ENCODE data around the gene LRCH4. TPM values are rescaled to one million over a fixed set of nuclear protein-coding genes. Genes with fewer than 3 reads are reported as not detected.

Gene LRCH4
- total and polyA plus RNA-seq, 4 experiments from 2014 or later: 119 to 412 (median 280) TPM

DNA sequence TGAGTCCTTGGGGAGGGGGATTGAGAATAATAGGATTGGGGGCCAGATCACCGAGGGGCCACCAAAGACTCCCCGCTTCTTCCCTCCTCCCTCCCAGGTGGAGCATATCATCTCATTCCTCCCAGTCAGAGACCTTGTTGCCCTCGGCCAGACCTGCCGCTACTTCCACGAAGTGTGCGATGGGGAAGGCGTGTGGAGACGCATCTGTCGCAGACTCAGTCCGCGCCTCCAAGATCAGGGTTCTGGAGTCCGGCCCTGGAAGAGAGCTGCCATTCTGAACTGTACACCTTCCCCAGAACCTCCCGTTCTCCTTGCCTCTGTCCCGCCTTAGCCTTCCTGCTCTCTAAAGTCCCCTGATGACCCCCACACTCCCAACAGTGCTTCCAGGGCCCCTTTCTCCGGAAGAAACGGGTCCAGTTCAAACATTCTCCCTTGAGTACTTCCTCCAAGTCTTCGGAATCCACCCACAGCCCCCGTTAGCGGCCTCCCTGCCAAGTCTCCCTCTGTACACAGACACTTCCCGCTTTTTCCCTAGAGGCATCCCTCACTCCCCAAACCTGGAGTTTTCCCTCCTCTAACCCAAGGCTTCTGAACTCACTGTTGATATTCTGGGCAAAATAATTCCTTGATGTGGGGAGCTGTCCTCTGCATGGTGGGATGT lies 4.3 kb upstream of the LRCH4 start:
- intact Hi-C loops (cut with micrococcal nuclease): no loop called here
- Mint-ChIP-seq H3K27me3 (peaks cover 2 to 3% of the 10 kb centered on the region in 2 donors), H3K9me3 (peaks cover 0 to 3% (median 0%) of the 10 kb centered on the region in 8 donors), H3K4me1 (peaks cover 6 to 18% (median 7%) of the 10 kb centered on the region in 4 donors), H3K36me3 (peaks cover 0 to 6% of the 10 kb centered on the region in 2 donors), H3K27ac (peak overlapping the region in 2 of 7 donors; percentile 4 to 72), H3K4me3 (no peak overlapping the region)
- Histone ChIP-seq H3K27ac (ENCODE audit: low read depth, low read length) (no peak overlapping the region), H3K27me3 (ENCODE audit: insufficient read depth, low read length) (no peaks in the 10 kb centered on the region), H3K4me3 (ENCODE audit: low read length in 2 of 2) (no peak overlapping the region), H3K9me3 (ENCODE audit: control insufficient read depth in 1 of 2, low read length in 2 of 2) (no peaks in the 10 kb centered on the region), H3K4me1 (ENCODE audit: insufficient read depth, low read length) (peaks cover 6% of the 10 kb centered on the region), H3K36me3 (ENCODE audit: insufficient read depth, low read length) (no peaks in the 10 kb centered on the region)
- POLR2A ChIA-PET (ENCODE audit: partially characterized antibody): interaction anchor here (0.8 to 11.4 kb wide), 3 partner anchors 21 to 115 kb away, joined by 3 to 307 read pairs (median 6); partner anchors contain the start of genes MOSPD3 and SAP25
- DNase-seq: no peak
- CTCF ChIA-PET (ENCODE audit: partially characterized antibody): interaction anchor here (0.7 to 12.0 kb wide), 8 partner anchors 9 to 121 kb away, joined by 3 to 266 read pairs (median 5); partner anchors contain the start of genes MOSPD3 and POP7

DNA sequence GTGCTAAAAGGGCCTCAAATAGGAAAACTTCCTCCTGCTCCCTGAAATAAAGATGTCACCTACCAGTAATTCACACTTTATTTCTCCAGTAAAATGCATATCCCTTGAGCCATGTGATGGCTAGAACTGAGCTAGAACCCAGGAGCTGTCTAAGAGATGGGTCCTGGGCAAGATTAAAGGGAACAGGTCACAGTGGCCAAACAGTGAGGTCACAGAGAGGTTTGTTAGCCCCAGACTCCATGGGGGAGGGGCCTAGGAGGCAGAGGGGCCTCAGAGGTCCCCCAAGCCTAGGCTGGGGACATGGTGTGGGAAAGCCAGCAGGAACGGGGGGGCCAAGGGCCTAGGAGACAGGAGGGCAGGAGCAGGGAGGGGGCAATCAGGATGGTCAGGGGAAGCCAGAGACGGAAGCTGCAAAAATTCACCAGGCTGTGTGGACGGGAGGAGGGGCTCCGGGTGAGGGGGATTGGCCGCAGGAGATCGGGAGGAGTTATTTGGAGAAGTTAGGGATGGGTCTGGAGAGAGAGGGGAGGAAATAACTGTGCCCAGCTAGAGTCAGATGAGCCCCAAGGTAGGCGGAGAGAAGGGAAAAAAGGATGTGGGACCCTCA lies 3.5 kb upstream of the LRCH4 start:
- DNase-seq: no peak
- peaks cover 10% of the 10 kb centered on the region for H3K4me1 ChIP-seq (ENCODE audit: insufficient read depth, low read length)
- H3K36me3 ChIP-seq (ENCODE audit: insufficient read depth, low read length): no peaks in the 10 kb centered on the region
- H3K27me3 ChIP-seq (ENCODE audit: insufficient read depth, low read length): no peaks in the 10 kb centered on the region
- no peak overlapping the region for H3K27ac Mint-ChIP-seq
- intact Hi-C loops (cut with micrococcal nuclease): no loop called here
- no peak overlapping the region for H3K4me3 Mint-ChIP-seq
- peaks cover 0 to 3% (median 0%) of the 10 kb centered on the region in 8 donors for H3K9me3 Mint-ChIP-seq
- H3K4me1 Mint-ChIP-seq: peaks cover 6 to 26% (median 9%) of the 10 kb centered on the region in 4 donors
- H3K36me3 Mint-ChIP-seq: peaks cover 0 to 6% of the 10 kb centered on the region in 2 donors
- POLR2A ChIA-PET (ENCODE audit: partially characterized antibody): interaction anchor here (0.5 to 11.4 kb wide), 7 partner anchors 12 to 469 kb away, joined by 3 to 307 read pairs (median 5); partner anchors contain the start of genes MOSPD3 and SAP25
- CTCF ChIA-PET (ENCODE audit: partially characterized antibody): interaction anchor here (0.7 to 12.0 kb wide), 16 partner anchors 9 to 135 kb away, joined by 3 to 266 read pairs (median 4); partner anchors contain the start of genes MOSPD3 and POP7
- H3K27me3 Mint-ChIP-seq: peaks cover 2 to 3% of the 10 kb centered on the region in 2 donors
- no peak overlapping the region for H3K4me3 ChIP-seq (ENCODE audit: low read length in 2 of 2)
- H3K27ac ChIP-seq (ENCODE audit: low read depth, low read length): no peak overlapping the region
- no peaks in the 10 kb centered on the region for H3K9me3 ChIP-seq (ENCODE audit: control insufficient read depth in 1 of 2, low read length in 2 of 2)

DNA sequence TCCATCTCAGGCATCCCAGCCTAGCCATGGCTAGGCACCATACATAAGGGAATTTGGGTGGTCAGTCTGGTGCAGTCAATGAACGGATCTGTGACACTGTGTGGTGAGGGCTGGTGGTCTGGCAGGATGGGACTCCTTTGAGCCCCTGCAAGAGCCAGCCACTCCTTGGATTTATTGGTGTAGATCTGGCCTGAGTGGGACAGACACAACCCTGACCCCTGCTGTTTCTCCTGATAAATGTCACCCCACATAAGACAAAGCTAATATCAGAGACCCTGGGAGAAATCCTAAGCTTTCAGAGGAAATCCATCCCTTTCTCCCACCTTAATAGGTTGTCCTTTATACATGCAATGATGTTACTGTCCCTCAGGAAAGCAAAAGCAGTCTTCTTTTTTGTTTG lies 2.5 kb upstream of the LRCH4 start:
- H3K4me3 Mint-ChIP-seq: peak overlapping the region in 7 of 8 donors; percentile 14 to 77 (median 51)
- peaks cover 11 to 27% (median 13%) of the 10 kb centered on the region in 4 donors for H3K4me1 Mint-ChIP-seq
- POLR2A ChIA-PET (ENCODE audit: partially characterized antibody): interaction anchor here (1.2 to 11.4 kb wide), 6 partner anchors 11 to 114 kb away, joined by 4 to 307 read pairs (median 6); partner anchors contain the start of genes MOSPD3, PCOLCE and SAP25
- H3K27me3 Mint-ChIP-seq: peaks cover 2 to 3% of the 10 kb centered on the region in 2 donors
- peaks cover 0 to 3% (median 0%) of the 10 kb centered on the region in 8 donors for H3K9me3 Mint-ChIP-seq
- peaks cover 0 to 13% of the 10 kb centered on the region in 2 donors for H3K36me3 Mint-ChIP-seq
- H3K27ac ChIP-seq (ENCODE audit: low read depth, low read length): no peak overlapping the region
- no peak overlapping the region for H3K4me3 ChIP-seq (ENCODE audit: low read length in 2 of 2)
- CTCF ChIA-PET (ENCODE audit: partially characterized antibody): interaction anchor here (0.6 to 12.0 kb wide), 24 partner anchors 11 to 264 kb away, joined by 3 to 266 read pairs (median 4); partner anchors contain the start of genes MOSPD3, NYAP1, PCOLCE and POP7
- no peak for DNase-seq
- H3K4me1 ChIP-seq (ENCODE audit: insufficient read depth, low read length): peaks cover 19% of the 10 kb centered on the region
- H3K27me3 ChIP-seq (ENCODE audit: insufficient read depth, low read length): no peaks in the 10 kb centered on the region
- no peaks in the 10 kb centered on the region for H3K9me3 ChIP-seq (ENCODE audit: control insufficient read depth in 1 of 2, low read length in 2 of 2)
- H3K27ac Mint-ChIP-seq: peak overlapping the region in 2 of 7 donors; percentile 19 to 37
- H3K36me3 ChIP-seq (ENCODE audit: insufficient read depth, low read length): no peaks in the 10 kb centered on the region
- intact Hi-C loops (cut with micrococcal nuclease): loop anchor here (1.0 kb wide), 1 partner anchor 24 kb away; no protein-coding TSS in a partner anchor

DNA sequence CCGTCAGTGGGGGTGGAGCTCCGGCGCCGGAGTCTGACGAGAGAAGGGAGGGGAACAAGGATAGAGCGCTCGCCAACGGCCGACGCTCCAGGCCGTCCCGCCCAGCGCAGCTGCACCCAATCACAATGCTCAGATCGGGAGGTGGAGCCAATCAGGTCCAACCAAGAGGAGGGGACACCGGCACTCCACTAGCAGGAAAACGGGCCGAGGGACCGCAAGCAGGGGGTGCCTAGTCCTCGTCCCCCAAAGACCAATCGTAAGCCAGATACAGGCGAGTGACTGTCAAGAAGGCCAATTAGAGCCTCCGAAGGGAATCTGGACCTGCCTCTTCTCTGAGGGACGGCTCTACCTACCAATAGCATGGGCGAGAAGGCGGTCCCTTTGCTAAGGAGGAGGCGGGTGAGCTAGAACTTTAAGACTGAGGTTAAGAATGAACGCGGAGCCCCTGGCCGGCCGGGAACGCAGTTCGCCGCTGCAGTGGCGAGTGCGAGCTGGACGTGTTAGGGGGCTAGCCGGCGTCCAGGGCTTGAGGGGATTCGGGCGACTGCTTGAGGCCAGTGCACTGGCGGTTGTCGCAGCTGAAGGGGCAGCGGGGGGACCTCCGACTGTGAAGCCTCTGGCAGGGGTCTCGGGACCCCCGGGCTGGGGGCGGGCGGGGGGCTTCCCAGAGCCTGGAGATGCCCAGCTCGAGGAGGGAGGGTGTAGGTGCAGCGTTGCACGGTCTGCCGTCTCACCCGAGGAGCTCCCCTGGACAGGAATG lies 517 bp upstream of the LRCH4 start, which contains the start of gene FBXO24:
TSS of gene FBXO24 (plus strand) at position 63 of the 760 bp plus-strand sequence. CDS start at position 361, 298 bp downstream.
- peak within 1 kb of the TSS; percentile 86 to 99 (median 97) for H3K27ac Mint-ChIP-seq
- intact Hi-C loops (cut with micrococcal nuclease): loop anchor here (1.0 kb wide), 8 partner anchors 18 to 158 kb away; partner anchors contain the start of genes AGFG2, GNB2, MOSPD3 and TSC22D4
- H3K9me3 Mint-ChIP-seq: peaks cover 0 to 2% (median 0%) of the 10 kb centered on the region in 8 donors

DNA sequence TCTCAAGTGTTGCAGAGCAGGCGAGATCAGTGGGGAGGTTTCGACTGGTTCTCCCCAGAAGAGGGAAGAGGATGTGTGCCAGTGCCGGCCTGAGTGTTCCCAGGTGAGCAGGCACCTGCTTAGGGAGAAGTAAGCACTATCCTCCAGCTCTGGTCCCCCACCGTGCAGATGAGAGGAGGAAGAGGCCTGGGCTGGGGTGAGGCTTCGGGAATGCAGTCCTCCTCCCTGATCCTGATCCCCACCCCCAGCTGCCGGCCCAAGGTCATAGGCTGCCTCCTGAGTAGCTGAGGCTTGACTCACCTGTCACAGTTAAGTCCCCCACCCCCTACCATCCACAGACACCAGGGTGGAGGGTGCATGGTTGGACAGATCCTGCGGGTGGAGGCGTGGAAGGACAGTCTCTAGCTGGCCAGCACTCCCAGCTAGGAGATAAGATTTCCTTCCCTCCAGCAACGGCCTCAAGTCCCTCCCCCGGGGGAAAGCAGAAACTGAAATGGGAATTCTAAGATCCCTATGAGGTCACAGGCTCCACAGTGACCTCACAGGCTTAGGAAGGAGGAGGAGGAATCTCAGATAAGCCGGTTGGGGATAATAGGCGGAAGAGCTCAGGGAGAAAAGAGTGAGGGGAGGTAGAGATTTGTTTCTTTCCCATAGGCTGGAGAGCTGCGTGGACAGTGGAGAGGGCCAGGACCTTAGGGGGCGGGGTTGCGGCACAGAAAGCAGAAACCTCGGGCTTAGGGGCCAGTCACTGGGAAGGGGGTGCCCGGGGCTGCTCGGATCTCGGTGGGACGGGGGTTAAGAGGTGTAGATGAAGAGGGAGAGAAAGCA lies 1.0 kb downstream of the LRCH4 start:
- Mint-ChIP-seq H3K27ac (peak overlapping the region; percentile 86 to 99 (median 97)), H3K9me3 (peaks cover 0 to 2% (median 0%) of the 10 kb centered on the region in 8 donors), H3K4me1 (peaks cover 11 to 27% (median 17%) of the 10 kb centered on the region in 4 donors), H3K36me3 (peaks cover 0 to 17% of the 10 kb centered on the region in 2 donors), H3K4me3 (peak overlapping the region; percentile 92 to 99 (median 97)), H3K27me3 (no peaks in the 10 kb centered on the region)
- Histone ChIP-seq H3K27ac (ENCODE audit: low read depth, low read length) (peak overlapping the region; percentile 79), H3K36me3 (ENCODE audit: insufficient read depth, low read length) (peaks cover 27% of the 10 kb centered on the region), H3K9me3 (ENCODE audit: control insufficient read depth in 1 of 2, low read length in 2 of 2) (no peaks in the 10 kb centered on the region), H3K4me3 (ENCODE audit: low read length in 2 of 2) (peak overlapping the region; percentile 77 to 98), H3K27me3 (ENCODE audit: insufficient read depth, low read length) (no peaks in the 10 kb centered on the region), H3K4me1 (ENCODE audit: insufficient read depth, low read length) (peaks cover 48% of the 10 kb centered on the region)
- peak in 1 of 5 donors; percentile 52 for DNase-seq
- intact Hi-C loops (cut with micrococcal nuclease): no loop called here
- POLR2A ChIA-PET (ENCODE audit: partially characterized antibody): interaction anchor here (0.6 to 11.4 kb wide), 30 partner anchors 8 to 665 kb away, joined by 3 to 307 read pairs (median 12); partner anchors contain the start of genes AGFG2, AP4M1, GIGYF1 and MCM7
- CTCF ChIA-PET (ENCODE audit: partially characterized antibody): interaction anchor here (0.7 to 12.0 kb wide), 17 partner anchors 14 to 1703 kb away, joined by 3 to 266 read pairs (median 4); partner anchors contain the start of genes AGFG2, MOSPD3, POP7 and SLC12A9

More for the DNA sequence above, 517 bp upstream of the LRCH4 start, which contains the start of gene FBXO24:
- peaks cover 38% of the 10 kb centered on the region for H3K4me1 ChIP-seq (ENCODE audit: insufficient read depth, low read length)
- Mint-ChIP-seq H3K27me3 (peaks cover 0 to 2% of the 10 kb centered on the region in 2 donors), H3K36me3 (peaks cover 0 to 17% of the 10 kb centered on the region in 2 donors), H3K4me3 (peak within 1 kb of the TSS; percentile 92 to 99 (median 97)), H3K4me1 (peaks cover 11 to 27% (median 16%) of the 10 kb centered on the region in 4 donors)
- DNase-seq: peak; percentile 99 to 100 (median 100)
- H3K27ac ChIP-seq (ENCODE audit: low read depth, low read length): peak within 1 kb of the TSS; percentile 79
- peaks cover 11% of the 10 kb centered on the region for H3K36me3 ChIP-seq (ENCODE audit: insufficient read depth, low read length)
- peak within 1 kb of the TSS; percentile 77 to 98 for H3K4me3 ChIP-seq (ENCODE audit: low read length in 2 of 2)
- H3K9me3 ChIP-seq (ENCODE audit: control insufficient read depth in 1 of 2, low read length in 2 of 2): no peaks in the 10 kb centered on the region
- no peaks in the 10 kb centered on the region for H3K27me3 ChIP-seq (ENCODE audit: insufficient read depth, low read length)
- CTCF ChIA-PET (ENCODE audit: partially characterized antibody): interaction anchor here (0.7 to 12.0 kb wide), 24 partner anchors 9 to 151 kb away, joined by 3 to 266 read pairs (median 4); partner anchors contain the start of genes MOSPD3 and POP7
- POLR2A ChIA-PET (ENCODE audit: partially characterized antibody): interaction anchor here (0.5 to 11.4 kb wide), 34 partner anchors 9 to 486 kb away, joined by 3 to 307 read pairs (median 8); partner anchors contain the start of genes AGFG2, GIGYF1, GNB2 and MCM7
